ENCODE data around the gene GRM7.
A peak's percentile ranks its signal among the peaks of the same experiment; 100 is the strongest.

The GRM7 gene

DNA sequence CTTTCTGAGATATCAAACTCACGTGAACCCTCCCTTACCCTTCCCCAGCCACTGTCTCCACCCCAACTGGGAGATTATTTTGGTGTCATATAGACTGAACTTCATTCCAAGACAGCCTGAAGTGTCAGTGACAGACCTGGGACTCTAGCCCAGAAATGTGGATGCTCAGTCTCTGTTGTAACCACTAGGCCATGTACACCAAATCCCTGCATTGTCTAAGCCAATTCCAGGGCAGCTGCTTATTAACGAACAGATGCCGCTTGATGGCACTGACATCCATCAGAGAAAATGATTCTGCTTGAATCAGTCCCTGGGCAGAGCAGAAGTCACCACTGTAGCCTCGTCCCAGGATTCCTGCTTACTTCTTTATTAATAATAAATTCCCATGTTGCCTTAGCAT lies 305.5 kb downstream of the GRM7 start:
- Histone ChIP-seq H4K8ac (ENCODE audit: low read depth, low read length) (no peak overlapping the region), H3K79me1 (ENCODE audit: low read length) (no peaks in the 10 kb centered on the region), H3K9me3 (ENCODE audit: insufficient read depth, low read depth, low read length) (no peaks in the 10 kb centered on the region), H3K4me2 (ENCODE audit: low read length) (no peak overlapping the region), H3K4me1 (ENCODE audit: control insufficient read depth in 1 of 2, insufficient read depth in 2 of 2, low read length in 2 of 2) (no peaks in the 10 kb centered on the region), H3K23ac (ENCODE audit: low read length) (no peak overlapping the region), H2AK5ac (ENCODE audit: low read length) (no peak overlapping the region), H3K4ac (ENCODE audit: low read depth, low read length) (no peak overlapping the region), H2BK12ac (ENCODE audit: low read length) (no peak overlapping the region), H3K18ac (ENCODE audit: low read length) (no peak overlapping the region), H3K9ac (ENCODE audit: low read length) (no peak overlapping the region), H3K36me3 (ENCODE audit: control insufficient read depth in 1 of 2, insufficient read depth in 2 of 2, low read length in 2 of 2) (no peaks in the 10 kb centered on the region), H3K27me3 (ENCODE audit: insufficient read depth, low read length) (no peaks in the 10 kb centered on the region), H3K14ac (ENCODE audit: low read length) (no peak overlapping the region), H3K4me3 (ENCODE audit: low read depth, low read length) (no peak overlapping the region), H4K12ac (ENCODE audit: low read depth, low read length) (no peak overlapping the region), H2BK120ac (ENCODE audit: insufficient read depth, low read length, poor library complexity) (no peak overlapping the region), H4K91ac (ENCODE audit: low read depth, low read length) (no peak overlapping the region), H2AFZ (ENCODE audit: insufficient read depth, low read length, poor library complexity) (no peak overlapping the region), H2BK5ac (ENCODE audit: low read depth, low read length, poor library complexity) (no peak overlapping the region), H3K27ac (ENCODE audit: low read depth, low read length) (no peak overlapping the region), H3K79me2 (ENCODE audit: control insufficient read depth, insufficient read depth, low read length, poor library complexity) (no peaks in the 10 kb centered on the region)
- WGBS (ENCODE audit: extremely low coverage, insufficient coverage, insufficient read length) = no CpG with 5 or more reads among the region's 4 CpGs
- DNase-seq = no peak

GRCh38 chr3:7171493-7171892 lies 310.6 kb downstream of the GRM7 start:
- WGBS (ENCODE audit: extremely low coverage, insufficient coverage, insufficient read length) = no CpG with 5 or more reads among the region's 4 CpGs
- Histone ChIP-seq H3K14ac (ENCODE audit: low read length) (no peak overlapping the region), H2BK5ac (ENCODE audit: low read depth, low read length, poor library complexity) (no peak overlapping the region), H3K4ac (ENCODE audit: low read depth, low read length) (no peak overlapping the region), H3K4me1 (ENCODE audit: control insufficient read depth in 1 of 2, insufficient read depth in 2 of 2, low read length in 2 of 2) (no peaks in the 10 kb centered on the region), H3K23ac (ENCODE audit: low read length) (no peak overlapping the region), H4K12ac (ENCODE audit: low read depth, low read length) (no peak overlapping the region), H3K36me3 (ENCODE audit: control insufficient read depth in 1 of 2, insufficient read depth in 2 of 2, low read length in 2 of 2) (no peaks in the 10 kb centered on the region), H4K8ac (ENCODE audit: low read depth, low read length) (no peak overlapping the region), H3K79me2 (ENCODE audit: control insufficient read depth, insufficient read depth, low read length, poor library complexity) (no peaks in the 10 kb centered on the region), H3K79me1 (ENCODE audit: low read length) (no peaks in the 10 kb centered on the region), H2BK120ac (ENCODE audit: insufficient read depth, low read length, poor library complexity) (no peak overlapping the region), H2BK12ac (ENCODE audit: low read length) (no peak overlapping the region), H3K9ac (ENCODE audit: low read length) (no peak overlapping the region), H3K4me3 (ENCODE audit: low read depth, low read length) (no peak overlapping the region), H2AFZ (ENCODE audit: insufficient read depth, low read length, poor library complexity) (no peak overlapping the region), H3K18ac (ENCODE audit: low read length) (no peak overlapping the region), H3K4me2 (ENCODE audit: low read length) (no peak overlapping the region), H4K91ac (ENCODE audit: low read depth, low read length) (no peak overlapping the region), H3K27me3 (ENCODE audit: insufficient read depth, low read length) (no peaks in the 10 kb centered on the region), H3K9me3 (ENCODE audit: insufficient read depth, low read depth, low read length) (no peaks in the 10 kb centered on the region), H3K27ac (ENCODE audit: low read depth, low read length) (no peak overlapping the region), H2AK5ac (ENCODE audit: low read length) (no peak overlapping the region)
- no peak for DNase-seq

DNA sequence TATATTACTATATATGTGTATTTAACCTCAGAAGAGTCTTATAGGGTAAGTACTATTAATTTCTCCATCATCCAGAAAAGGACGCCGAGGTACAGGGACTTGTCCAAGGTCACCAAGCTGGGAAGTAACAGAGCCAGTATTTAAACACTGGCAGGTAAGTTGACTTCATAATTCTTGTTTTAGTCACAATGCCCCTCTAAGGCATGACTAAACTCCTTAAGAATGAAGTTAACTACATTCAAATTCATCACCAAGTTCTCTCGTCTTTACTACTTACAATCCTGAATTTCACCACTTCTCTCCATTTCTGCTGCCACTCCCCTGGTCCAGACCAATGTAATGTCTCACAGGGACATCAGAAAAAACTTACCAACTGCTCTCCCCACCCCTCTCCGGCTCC lies 312.1 kb downstream of the GRM7 start:
- H3K9me3 ChIP-seq (ENCODE audit: insufficient read depth, low read depth, low read length) = no peaks in the 10 kb centered on the region
- no peak overlapping the region for H3K9ac ChIP-seq (ENCODE audit: low read length)
- no peak overlapping the region for H2AK5ac ChIP-seq (ENCODE audit: low read length)
- H3K36me3 ChIP-seq (ENCODE audit: control insufficient read depth in 1 of 2, insufficient read depth in 2 of 2, low read length in 2 of 2) = no peaks in the 10 kb centered on the region
- peak in 1 of 2 donors; percentile 1 for DNase-seq
- no peak overlapping the region for H3K18ac ChIP-seq (ENCODE audit: low read length)
- no peak overlapping the region for H3K23ac ChIP-seq (ENCODE audit: low read length)
- no peak overlapping the region for H3K27ac ChIP-seq (ENCODE audit: low read depth, low read length)
- H2AFZ ChIP-seq (ENCODE audit: insufficient read depth, low read length, poor library complexity) = no peak overlapping the region
- H4K8ac ChIP-seq (ENCODE audit: low read depth, low read length) = no peak overlapping the region
- H3K4ac ChIP-seq (ENCODE audit: low read depth, low read length) = no peak overlapping the region
- H3K4me2 ChIP-seq (ENCODE audit: low read length) = no peak overlapping the region
- no peak overlapping the region for H4K12ac ChIP-seq (ENCODE audit: low read depth, low read length)
- no CpG with 5 or more reads among the region's 4 CpGs for WGBS (ENCODE audit: extremely low coverage, insufficient coverage, insufficient read length)
- no peak overlapping the region for H2BK5ac ChIP-seq (ENCODE audit: low read depth, low read length, poor library complexity)
- H3K27me3 ChIP-seq (ENCODE audit: insufficient read depth, low read length) = no peaks in the 10 kb centered on the region
- no peak overlapping the region for H4K91ac ChIP-seq (ENCODE audit: low read depth, low read length)
- H3K4me3 ChIP-seq (ENCODE audit: low read depth, low read length) = no peak overlapping the region
- no peak overlapping the region for H3K14ac ChIP-seq (ENCODE audit: low read length)
- no peak overlapping the region for H2BK12ac ChIP-seq (ENCODE audit: low read length)
- H3K79me1 ChIP-seq (ENCODE audit: low read length) = no peaks in the 10 kb centered on the region
- no peak overlapping the region for H2BK120ac ChIP-seq (ENCODE audit: insufficient read depth, low read length, poor library complexity)
- H3K4me1 ChIP-seq (ENCODE audit: control insufficient read depth in 1 of 2, insufficient read depth in 2 of 2, low read length in 2 of 2) = no peaks in the 10 kb centered on the region
- H3K79me2 ChIP-seq (ENCODE audit: control insufficient read depth, insufficient read depth, low read length, poor library complexity) = no peaks in the 10 kb centered on the region

GRCh38 chr3:7188551-7188950 lies 327.6 kb downstream of the GRM7 start:
- H2BK5ac ChIP-seq (ENCODE audit: low read depth, low read length, poor library complexity) = no peak overlapping the region
- no peak overlapping the region for H2AK5ac ChIP-seq (ENCODE audit: low read length)
- no peak overlapping the region for H3K18ac ChIP-seq (ENCODE audit: low read length)
- H3K9me3 ChIP-seq (ENCODE audit: insufficient read depth, low read depth, low read length) = no peaks in the 10 kb centered on the region
- H3K9ac ChIP-seq (ENCODE audit: low read length) = no peak overlapping the region
- no CpG with 5 or more reads among the region's 1 CpG for WGBS (ENCODE audit: extremely low coverage, insufficient coverage, insufficient read length)
- no peaks in the 10 kb centered on the region for H3K36me3 ChIP-seq (ENCODE audit: control insufficient read depth in 1 of 2, insufficient read depth in 2 of 2, low read length in 2 of 2)
- H3K4ac ChIP-seq (ENCODE audit: low read depth, low read length) = no peak overlapping the region
- no peaks in the 10 kb centered on the region for H3K79me1 ChIP-seq (ENCODE audit: low read length)
- no peak overlapping the region for H2BK12ac ChIP-seq (ENCODE audit: low read length)
- no peak overlapping the region for H2AFZ ChIP-seq (ENCODE audit: insufficient read depth, low read length, poor library complexity)
- no peak overlapping the region for H4K12ac ChIP-seq (ENCODE audit: low read depth, low read length)
- DNase-seq = peak in 1 of 2 donors; percentile 1
- no peak overlapping the region for H2BK120ac ChIP-seq (ENCODE audit: insufficient read depth, low read length, poor library complexity)
- H4K91ac ChIP-seq (ENCODE audit: low read depth, low read length) = no peak overlapping the region
- no peaks in the 10 kb centered on the region for H3K79me2 ChIP-seq (ENCODE audit: control insufficient read depth, insufficient read depth, low read length, poor library complexity)
- H3K4me1 ChIP-seq (ENCODE audit: control insufficient read depth in 1 of 2, insufficient read depth in 2 of 2, low read length in 2 of 2) = peaks cover 0 to 2% of the 10 kb centered on the region in 2 experiments
- H3K27me3 ChIP-seq (ENCODE audit: insufficient read depth, low read length) = no peaks in the 10 kb centered on the region
- no peak overlapping the region for H3K14ac ChIP-seq (ENCODE audit: low read length)
- H3K27ac ChIP-seq (ENCODE audit: low read depth, low read length) = no peak overlapping the region
- no peak overlapping the region for H4K8ac ChIP-seq (ENCODE audit: low read depth, low read length)
- no peak overlapping the region for H3K23ac ChIP-seq (ENCODE audit: low read length)
- H3K4me3 ChIP-seq (ENCODE audit: low read depth, low read length) = no peak overlapping the region
- no peak overlapping the region for H3K4me2 ChIP-seq (ENCODE audit: low read length)
